ENCODE data around the gene AUP1.

Gene AUP1

DNA sequence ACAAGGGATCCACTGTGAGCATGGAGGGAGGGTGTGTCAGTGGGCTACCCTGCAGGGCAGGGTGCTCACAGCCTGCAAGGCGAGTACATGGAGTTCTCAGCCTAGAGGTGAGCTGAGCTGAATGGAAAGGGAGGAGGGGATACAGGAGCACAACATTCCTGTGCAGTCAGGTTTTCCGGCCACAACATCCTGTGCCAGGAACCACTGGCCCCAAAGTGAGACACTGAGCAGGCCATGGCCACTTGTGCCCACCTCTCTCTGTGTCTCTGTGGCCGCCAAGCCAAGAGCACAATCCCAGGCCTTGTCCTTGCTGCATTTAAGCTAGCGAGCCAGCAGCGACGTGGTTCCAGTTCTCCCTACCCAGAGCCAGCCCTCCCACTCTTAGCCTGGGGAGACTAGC lies 31.1 kb upstream of the AUP1 start:
- Histone ChIP-seq H3F3A (ENCODE audit: insufficient read depth) (no peaks in the 10 kb centered on the region), H3K27ac (ENCODE audit: low read depth, low read length) (no peak overlapping the region), H3K79me2 (ENCODE audit: insufficient read depth, low read length) (no peaks in the 10 kb centered on the region), H4K20me1 (ENCODE audit: low read depth, low read length) (no peaks in the 10 kb centered on the region), H3K9ac (ENCODE audit: low read length) (no peak overlapping the region), H3K36me3 (ENCODE audit: low read length) (no peaks in the 10 kb centered on the region), H2AFZ (ENCODE audit: low read depth, low read length, severe bottlenecking) (no peak overlapping the region), H3K9me3 (ENCODE audit: insufficient read depth, low read length) (no peaks in the 10 kb centered on the region), H3K9me2 (replicated peaks; ENCODE audit: insufficient read depth, low read length) (no peaks in the 10 kb centered on the region), H3K27me3 (ENCODE audit: low read length) (no peaks in the 10 kb centered on the region), H3K4me3 (ENCODE audit: insufficient read depth, low read length, poor library complexity, severe bottlenecking) (no peak overlapping the region), H3K4me2 (ENCODE audit: low read depth, low read length, poor library complexity, severe bottlenecking) (no peak overlapping the region)
- TF ChIP-seq EZH2phosphoT487 (conservative IDR thresholded peaks at IDR 0.05; ENCODE audit: low read length) = no peak
- TF ChIP-seq, protein P1, sequence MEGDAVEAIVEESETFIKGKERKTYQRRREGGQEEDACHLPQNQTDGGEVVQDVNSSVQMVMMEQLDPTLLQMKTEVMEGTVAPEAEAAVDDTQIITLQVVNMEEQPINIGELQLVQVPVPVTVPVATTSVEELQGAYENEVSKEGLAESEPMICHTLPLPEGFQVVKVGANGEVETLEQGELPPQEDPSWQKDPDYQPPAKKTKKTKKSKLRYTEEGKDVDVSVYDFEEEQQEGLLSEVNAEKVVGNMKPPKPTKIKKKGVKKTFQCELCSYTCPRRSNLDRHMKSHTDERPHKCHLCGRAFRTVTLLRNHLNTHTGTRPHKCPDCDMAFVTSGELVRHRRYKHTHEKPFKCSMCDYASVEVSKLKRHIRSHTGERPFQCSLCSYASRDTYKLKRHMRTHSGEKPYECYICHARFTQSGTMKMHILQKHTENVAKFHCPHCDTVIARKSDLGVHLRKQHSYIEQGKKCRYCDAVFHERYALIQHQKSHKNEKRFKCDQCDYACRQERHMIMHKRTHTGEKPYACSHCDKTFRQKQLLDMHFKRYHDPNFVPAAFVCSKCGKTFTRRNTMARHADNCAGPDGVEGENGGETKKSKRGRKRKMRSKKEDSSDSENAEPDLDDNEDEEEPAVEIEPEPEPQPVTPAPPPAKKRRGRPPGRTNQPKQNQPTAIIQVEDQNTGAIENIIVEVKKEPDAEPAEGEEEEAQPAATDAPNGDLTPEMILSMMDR (IDR thresholded peaks at IDR 0.05; ENCODE audit: insufficient read depth, low read length, poor library complexity, severe bottlenecking) = no peak

DNA sequence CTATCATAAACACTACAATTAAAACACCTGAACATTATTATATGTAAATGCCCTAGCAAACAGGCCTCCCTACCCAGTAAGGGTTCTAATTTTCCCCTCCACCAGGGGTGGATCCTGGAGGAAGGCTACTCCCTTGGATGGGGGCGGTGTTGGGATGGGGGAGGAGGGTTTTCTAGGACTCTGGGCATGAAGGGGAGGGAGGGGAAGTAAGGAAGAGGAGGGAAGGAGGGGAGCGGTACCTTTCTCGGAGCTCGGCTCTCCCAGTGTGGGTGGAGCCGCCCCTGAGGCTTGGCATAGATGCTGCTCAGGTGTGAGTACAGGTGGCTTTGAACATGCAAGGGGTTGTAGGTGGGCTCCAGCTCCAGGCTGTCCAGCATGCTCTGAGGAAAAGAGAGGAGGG lies 30.4 kb upstream of the AUP1 start:
- Histone ChIP-seq H3K79me2 (ENCODE audit: insufficient read depth, low read length) (no peaks in the 10 kb centered on the region), H3K9me3 (ENCODE audit: insufficient read depth, low read length) (no peaks in the 10 kb centered on the region), H3K4me2 (ENCODE audit: low read depth, low read length, poor library complexity, severe bottlenecking) (no peak overlapping the region), H3K27ac (ENCODE audit: low read depth, low read length) (no peak overlapping the region), H3K27me3 (ENCODE audit: low read length) (no peaks in the 10 kb centered on the region), H2AFZ (ENCODE audit: low read depth, low read length, severe bottlenecking) (no peak overlapping the region), H3K4me3 (ENCODE audit: insufficient read depth, low read length, poor library complexity, severe bottlenecking) (no peak overlapping the region), H3K9me2 (replicated peaks; ENCODE audit: insufficient read depth, low read length) (no peaks in the 10 kb centered on the region), H3K36me3 (ENCODE audit: low read length) (no peaks in the 10 kb centered on the region), H4K20me1 (ENCODE audit: low read depth, low read length) (no peaks in the 10 kb centered on the region), H3K9ac (ENCODE audit: low read length) (no peak overlapping the region), H3F3A (ENCODE audit: insufficient read depth) (no peaks in the 10 kb centered on the region)
- TF ChIP-seq, protein P1 (IDR thresholded peaks at IDR 0.05; ENCODE audit: insufficient read depth, low read length, poor library complexity, severe bottlenecking) = no peak
- TF ChIP-seq EZH2phosphoT487 (conservative IDR thresholded peaks at IDR 0.05; ENCODE audit: low read length) = no peak

DNA sequence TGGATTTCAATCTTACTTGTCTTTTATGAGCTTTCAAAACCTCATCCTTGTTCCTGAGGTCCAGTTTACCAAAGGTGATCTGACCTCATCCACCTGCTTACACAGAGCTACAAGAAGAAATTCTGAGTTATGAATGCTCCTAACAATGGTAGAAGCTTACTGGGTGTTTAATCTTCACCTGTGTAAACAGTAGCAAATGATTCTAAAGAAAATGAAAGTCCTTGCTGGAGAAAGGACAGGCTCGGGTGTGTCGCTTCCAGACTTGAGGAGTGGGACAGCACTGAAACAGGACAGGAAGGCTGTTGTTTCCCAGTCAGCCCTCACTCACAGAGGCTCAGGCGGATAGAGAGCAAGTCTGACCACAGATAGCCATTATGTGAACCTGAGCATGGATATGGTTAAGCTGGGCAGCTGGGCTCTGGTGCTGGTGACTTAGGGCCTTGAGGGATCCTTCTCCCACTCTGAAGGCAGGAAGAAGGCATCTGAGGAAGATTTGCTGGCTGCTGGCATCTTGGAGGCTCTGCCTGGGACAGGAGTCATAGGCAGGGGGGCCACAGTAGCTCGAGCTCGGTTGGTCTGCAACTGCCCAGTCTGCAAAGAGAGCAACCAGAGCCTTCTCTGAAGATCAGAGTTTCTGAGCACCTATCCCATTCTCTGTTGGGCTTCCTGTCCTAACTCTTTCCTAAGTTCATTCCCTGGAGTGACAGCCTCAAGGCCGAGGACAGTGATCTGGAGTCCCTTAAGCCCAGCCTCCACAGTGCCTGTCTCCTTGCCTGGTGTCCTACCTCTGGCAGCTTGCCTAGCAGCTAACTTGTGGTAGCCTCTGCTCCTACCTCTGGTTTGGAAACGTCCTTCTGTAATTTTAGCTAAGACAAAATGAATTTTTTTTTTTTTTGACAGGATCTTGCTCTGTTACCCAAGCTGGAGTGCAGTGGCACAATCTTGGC lies 29.1 kb upstream of the AUP1 start:
- H3K4me2 ChIP-seq (ENCODE audit: low read depth, low read length, poor library complexity, severe bottlenecking) = no peak overlapping the region

More for the DNA sequence above, 29.1 kb upstream of the AUP1 start:
- H3K36me3 ChIP-seq (ENCODE audit: low read length) = no peaks in the 10 kb centered on the region
- no peaks in the 10 kb centered on the region for H3K27me3 ChIP-seq (ENCODE audit: low read length)
- H2AFZ ChIP-seq (ENCODE audit: low read depth, low read length, severe bottlenecking) = no peak overlapping the region
- H3K27ac ChIP-seq (ENCODE audit: low read depth, low read length) = no peak overlapping the region
- no peaks in the 10 kb centered on the region for H3K9me3 ChIP-seq (ENCODE audit: insufficient read depth, low read length)
- no peaks in the 10 kb centered on the region for H3K79me2 ChIP-seq (ENCODE audit: insufficient read depth, low read length)
- no peaks in the 10 kb centered on the region for H4K20me1 ChIP-seq (ENCODE audit: low read depth, low read length)
- no peak overlapping the region for H3K4me3 ChIP-seq (ENCODE audit: insufficient read depth, low read length, poor library complexity, severe bottlenecking)
- H3K9ac ChIP-seq (ENCODE audit: low read length) = no peak overlapping the region
- TF ChIP-seq EZH2phosphoT487 (conservative IDR thresholded peaks at IDR 0.05; ENCODE audit: low read length) = no peak
- TF ChIP-seq, protein P1 (IDR thresholded peaks at IDR 0.05; ENCODE audit: insufficient read depth, low read length, poor library complexity, severe bottlenecking) = no peak
- no peaks in the 10 kb centered on the region for H3F3A ChIP-seq (ENCODE audit: insufficient read depth)
- H3K9me2 ChIP-seq (replicated peaks; ENCODE audit: insufficient read depth, low read length) = no peaks in the 10 kb centered on the region
